ENCODE results near the gene PRKCZ. TPM values are rescaled to one million over a fixed set of nuclear protein-coding genes. Genes with fewer than 3 reads are reported as not detected.

PRKCZ gene
- total and polyA plus RNA-seq, 12 donors: 8.4 to 18.4 (median 14.5) TPM

DNA sequence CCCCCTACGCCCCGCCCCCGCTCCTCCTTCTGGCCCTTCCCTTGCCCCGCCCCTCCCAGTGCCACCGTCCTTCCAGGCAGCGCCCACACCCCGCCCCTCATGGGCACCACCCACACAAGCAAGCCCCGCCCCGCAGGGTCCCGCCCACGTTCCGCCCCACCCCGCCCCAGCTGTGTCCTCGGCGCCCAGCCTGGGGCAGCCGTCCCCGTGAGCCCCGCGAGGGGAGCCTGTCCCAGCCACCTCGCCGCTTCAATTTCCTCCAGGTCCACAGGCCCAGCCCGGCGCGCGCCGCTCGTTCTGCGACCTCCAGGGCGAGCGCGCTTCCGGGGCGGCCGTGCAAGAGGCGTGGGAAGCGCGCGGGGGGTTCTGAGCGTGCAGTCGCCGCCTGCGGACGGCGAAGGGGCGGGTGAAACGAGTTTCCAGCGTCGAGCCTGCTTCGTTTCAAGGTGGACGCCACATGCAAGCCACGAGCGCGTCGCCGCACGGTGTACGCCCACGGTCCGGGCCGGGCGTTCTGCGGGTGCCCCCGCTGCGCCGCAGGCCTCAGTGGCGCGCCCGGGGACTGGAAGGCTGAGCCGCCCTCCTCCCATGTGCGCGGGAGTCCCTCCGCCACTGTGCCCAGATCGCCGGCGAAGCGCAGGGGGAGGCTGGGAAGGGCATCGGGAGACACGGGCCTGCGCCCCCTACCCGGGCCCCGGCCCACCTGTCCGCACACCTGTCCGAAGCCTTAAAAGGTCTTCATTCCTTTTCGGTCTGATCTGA lies 155.2 kb downstream of the PRKCZ start:
- H3K27me3 ChIP-seq: no peaks in the 10 kb centered on the region
- TF ChIP-seq CTCF (IDR thresholded peaks at IDR 0.05): peak in 4 of 9 donors; percentile 7 to 41 (median 19)
- DNase-seq: peak; percentile 97 to 98
- ATAC-seq: peak; percentile 66 to 84 (median 76)
- H3K4me3 ChIP-seq: peak overlapping the region; percentile 12 to 66 (median 49)
- WGBS, 2 donors: 14 to 15% methylated on average over 66 to 82 of the region's 84 CpGs
- peak overlapping the region; percentile 76 to 95 (median 91) for H3K27ac ChIP-seq
- no peaks in the 10 kb centered on the region for H3K9me3 ChIP-seq
- no peaks in the 10 kb centered on the region for H3K36me3 ChIP-seq
- H3K4me1 ChIP-seq: peaks cover 33 to 75% (median 59%) of the 10 kb centered on the region in 9 donors
- intact Hi-C loops (cut with DNase I): no loop called here

GRCh38 chr1:2206813-2207487 lies 156.7 kb downstream of the PRKCZ start:
- WGBS, 2 donors: 77 to 82% methylated on average over 16 of the region's 16 CpGs

DNA sequence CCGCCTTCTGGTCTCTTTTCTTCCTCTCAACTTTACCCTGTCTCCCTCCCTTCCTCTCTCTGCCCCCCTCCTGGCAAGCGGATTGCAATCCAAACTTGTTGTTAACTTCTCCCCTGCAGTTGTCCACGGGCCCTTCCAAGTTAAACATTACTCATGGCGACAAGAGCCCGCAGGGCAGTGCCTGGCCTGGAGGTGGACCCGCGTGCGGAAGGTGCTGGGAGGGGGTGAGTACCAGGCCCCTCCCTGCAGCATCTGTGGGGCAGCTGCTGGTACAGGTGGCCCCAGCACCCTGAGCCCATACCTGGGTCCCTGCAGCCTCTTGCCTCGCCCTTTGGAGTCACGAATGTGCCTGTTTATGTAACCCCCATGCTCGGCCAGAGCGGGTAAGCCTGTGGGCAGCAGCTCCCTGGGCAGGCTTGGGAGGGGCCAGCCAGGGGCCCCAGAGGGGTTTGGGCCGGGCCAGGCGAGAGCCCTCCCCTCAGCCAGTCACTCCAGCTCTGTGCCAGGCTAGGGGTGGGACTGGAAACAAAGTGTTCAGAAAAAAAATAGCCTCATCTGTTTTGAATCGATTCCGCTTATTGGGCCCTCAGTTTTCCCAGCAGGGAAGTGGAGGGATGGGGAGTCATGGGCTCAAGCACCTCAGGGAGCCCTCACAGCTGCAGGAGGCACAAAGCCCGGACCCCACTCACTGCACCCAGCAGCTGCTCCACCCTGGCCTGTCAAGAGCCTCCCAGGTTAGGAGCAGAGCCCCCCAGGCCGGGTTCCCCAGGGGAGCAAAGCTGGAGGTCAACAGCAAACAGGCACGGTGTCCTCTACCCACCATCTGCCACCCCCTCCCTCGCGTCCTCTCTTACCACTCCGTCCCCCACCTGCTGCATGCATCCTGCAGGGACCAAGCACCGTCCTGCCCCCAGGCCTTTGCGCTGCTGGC lies 158.4 kb downstream of the PRKCZ start:
- intact Hi-C loops (cut with DNase I): no loop called here
- no peaks in the 10 kb centered on the region for H3K36me3 ChIP-seq
- DNase-seq (peak; percentile 45 to 61), ATAC-seq (no peak)
- 76 to 81% methylated on average over 24 of the region's 24 CpGs for WGBS, 2 donors
- no peaks in the 10 kb centered on the region for H3K27me3 ChIP-seq
- no peak overlapping the region for H3K4me3 ChIP-seq
- TF ChIP-seq CTCF (IDR thresholded peaks at IDR 0.05): no peak
- H3K4me1 ChIP-seq: peaks cover 38 to 85% (median 68%) of the 10 kb centered on the region in 9 donors
- no peaks in the 10 kb centered on the region for H3K9me3 ChIP-seq
- peak overlapping the region; percentile 52 to 95 (median 88) for H3K27ac ChIP-seq

More at GRCh38 chr1:2206813-2207487, 156.7 kb downstream of the PRKCZ start:
- Histone ChIP-seq H3K4me3 (peak overlapping the region in 6 of 10 donors; percentile 16 to 46 (median 36)), H3K4me1 (peaks cover 30 to 77% (median 55%) of the 10 kb centered on the region in 9 donors), H3K36me3 (no peaks in the 10 kb centered on the region), H3K27ac (peak overlapping the region; percentile 75 to 95 (median 91)), H3K9me3 (no peaks in the 10 kb centered on the region), H3K27me3 (no peaks in the 10 kb centered on the region)
- intact Hi-C loops (cut with DNase I): no loop called here
- DNase-seq: peak; percentile 27 to 36
- TF ChIP-seq CTCF (IDR thresholded peaks at IDR 0.05): no peak
- no peak for ATAC-seq
